ENCODE data around the gene LMAN1L. TPM values are rescaled to one million over a fixed set of nuclear protein-coding genes. Genes with fewer than 3 reads are reported as not detected.

LMAN1L gene
- polyA plus RNA-seq, 4 donors: not detected

Other genes with a start within 250 kb of the LMAN1L start
- gene CLK3, start 197.0 kb upstream of the LMAN1L start, polyA plus RNA-seq (ENCODE audit: insufficient read length in 4 of 4): 10 to 100 TPM; 54.4 to 84.9 (median 76.3) TPM
- 10 to 100 TPM; 37.5 to 43.0 (median 40.6) TPM for gene EDC3, start 116.8 kb upstream of the LMAN1L start, polyA plus RNA-seq (ENCODE audit: insufficient read length in 4 of 4)
- gene CYP1A1, start 87.3 kb upstream of the LMAN1L start, polyA plus RNA-seq (ENCODE audit: insufficient read length in 4 of 4): under 1 TPM in 1 of 4 donors, not detected in 3; 0.20 TPM
- under 1 TPM; 0.10 to 0.25 (median 0.19) TPM for gene CYP1A2, start 64.0 kb upstream of the LMAN1L start, polyA plus RNA-seq (ENCODE audit: insufficient read length in 4 of 4)
- 10 to 100 TPM; 45.4 to 51.3 (median 46.4) TPM for gene CSK, start 30.8 kb upstream of the LMAN1L start, polyA plus RNA-seq (ENCODE audit: insufficient read length in 4 of 4)
- gene CPLX3, start 13.8 kb downstream of the LMAN1L start, polyA plus RNA-seq (ENCODE audit: insufficient read length in 4 of 4): under 1 TPM in 1 of 4 donors, not detected in 3; 0.07 TPM
- 10 to 100 TPM; 30.5 to 36.2 (median 33.7) TPM for gene ULK3, start 30.3 kb downstream of the LMAN1L start, polyA plus RNA-seq (ENCODE audit: insufficient read length in 4 of 4)
- 10 to 100 TPM; 68.4 to 78.0 (median 72.7) TPM for gene SCAMP2, start 60.5 kb downstream of the LMAN1L start, polyA plus RNA-seq (ENCODE audit: insufficient read length in 4 of 4)
- gene MPI, start 77.2 kb downstream of the LMAN1L start, polyA plus RNA-seq (ENCODE audit: insufficient read length in 4 of 4): 10 to 100 TPM; 60.5 to 76.7 (median 63.1) TPM
- gene FAM219B, start 94.0 kb downstream of the LMAN1L start, polyA plus RNA-seq (ENCODE audit: insufficient read length in 4 of 4): 10 to 100 TPM; 52.4 to 59.7 (median 57.6) TPM
- 100 to 1,000 TPM; 191 to 233 (median 208) TPM for gene COX5A, start 125.2 kb downstream of the LMAN1L start, polyA plus RNA-seq (ENCODE audit: insufficient read length in 4 of 4)
- 1 to 10 TPM; 2.0 to 3.4 (median 2.9) TPM for gene RPP25, start 143.9 kb downstream of the LMAN1L start, polyA plus RNA-seq (ENCODE audit: insufficient read length in 4 of 4)
- gene SCAMP5, start 182.7 kb downstream of the LMAN1L start, polyA plus RNA-seq (ENCODE audit: insufficient read length in 4 of 4): 10 to 100 TPM; 19.5 to 30.0 (median 25.7) TPM
- gene PPCDC, start 210.8 kb downstream of the LMAN1L start, polyA plus RNA-seq (ENCODE audit: insufficient read length in 4 of 4): 10 to 100 TPM; 11.1 to 15.1 (median 14.3) TPM

Measured in left renal cortex interstitium (tissue), 4 donors.